ENCODE data around the gene UST.

GRCh38 chr6:149033454-149033853 lies 286.6 kb downstream of the UST start:
- TF ChIP-seq POLR2A (IDR thresholded peaks at IDR 0.05) (no peak), CTCF (IDR thresholded peaks at IDR 0.05) (no peak), POLR2AphosphoS5 (IDR thresholded peaks at IDR 0.05) (no peak), EP300 (IDR thresholded peaks at IDR 0.05) (no peak)
